ENCODE data around the gene TBCCD1. TPM values are rescaled to one million over a fixed set of nuclear protein-coding genes. Genes with fewer than 3 reads are reported as not detected.
A peak's percentile ranks its signal among the peaks of the same experiment; 100 is the strongest.

The TBCCD1 gene
- 10 to 100 TPM; 13.6 to 16.2 TPM for total RNA-seq

- Mint-ChIP-seq H3K27me3 (ENCODE audit: low read depth) (no peaks in the 10 kb centered on the region), H3K4me1 (ENCODE audit: low read depth) (peaks cover 68% of the 10 kb centered on the region), H3K36me3 (ENCODE audit: insufficient read depth in 2 of 2) (peaks cover 3 to 10% of the 10 kb centered on the region in 2 donors), H3K4me3 (peak within 1 kb of the TSS; percentile 95 to 98), H3K9me3 (no peaks in the 10 kb centered on the region), H3K27ac (peak within 1 kb of the TSS; percentile 93)
- DNase-seq (peak; percentile 94 to 99), ATAC-seq (replicated peaks in 1 of 2) (peak; percentile 70)
Measured at GRCh38 chr3:186567072-186567921, at the start of gene TBCCD1. Gene TBCCD1, minus strand, starts transcription at chr3:186567339. Its CDS starts 3,010 bp downstream, at chr3:186564329.

- Mint-ChIP-seq H3K27ac (no peak overlapping the region), H3K4me3 (peak overlapping the region; percentile 79 to 81), H3K27me3 (ENCODE audit: low read depth) (peaks cover 40% of the 10 kb centered on the region), H3K9me3 (no peaks in the 10 kb centered on the region), H3K4me1 (ENCODE audit: low read depth) (peaks cover 28% of the 10 kb centered on the region), H3K36me3 (ENCODE audit: insufficient read depth in 2 of 2) (no peaks in the 10 kb centered on the region)
- no peak for DNase-seq
- no peak for ATAC-seq (replicated peaks in 1 of 2)
Measured at GRCh38 chr3:186616299-186616617, 49.1 kb upstream of the TBCCD1 start.

- peak; percentile 24 to 33 for ATAC-seq (replicated peaks in 1 of 2)
Measured at GRCh38 chr3:186614597-186615483, 47.7 kb upstream of the TBCCD1 start.

GRCh38 chr3:186614266-186614596 is 47.1 kb upstream of the TBCCD1 start:
- Mint-ChIP-seq H3K9me3 (no peaks in the 10 kb centered on the region), H3K4me3 (peak overlapping the region; percentile 7 to 51), H3K36me3 (ENCODE audit: insufficient read depth in 2 of 2) (no peaks in the 10 kb centered on the region), H3K27me3 (ENCODE audit: low read depth) (peaks cover 40% of the 10 kb centered on the region), H3K27ac (no peak overlapping the region), H3K4me1 (ENCODE audit: low read depth) (peaks cover 28% of the 10 kb centered on the region)
- ATAC-seq (replicated peaks in 1 of 2): no peak
- no peak for DNase-seq

More at GRCh38 chr3:186614597-186615483, 47.7 kb upstream of the TBCCD1 start:
- H3K27me3 Mint-ChIP-seq (ENCODE audit: low read depth): peaks cover 40% of the 10 kb centered on the region
- peak overlapping the region; percentile 7 to 51 for H3K4me3 Mint-ChIP-seq
- H3K4me1 Mint-ChIP-seq (ENCODE audit: low read depth): peaks cover 28% of the 10 kb centered on the region
- H3K27ac Mint-ChIP-seq: no peak overlapping the region
- no peaks in the 10 kb centered on the region for H3K9me3 Mint-ChIP-seq
- peak; percentile 74 to 80 for DNase-seq
- H3K36me3 Mint-ChIP-seq (ENCODE audit: insufficient read depth in 2 of 2): no peaks in the 10 kb centered on the region

GRCh38 chr3:186613637-186614265 is 46.6 kb upstream of the TBCCD1 start:
- H3K27me3 Mint-ChIP-seq (ENCODE audit: low read depth): peaks cover 39% of the 10 kb centered on the region
- no peaks in the 10 kb centered on the region for H3K36me3 Mint-ChIP-seq (ENCODE audit: insufficient read depth in 2 of 2)
- H3K4me3 Mint-ChIP-seq: no peak overlapping the region
- DNase-seq (no peak), ATAC-seq (replicated peaks in 1 of 2) (no peak)
- H3K27ac Mint-ChIP-seq: no peak overlapping the region
- no peaks in the 10 kb centered on the region for H3K9me3 Mint-ChIP-seq
- peaks cover 28% of the 10 kb centered on the region for H3K4me1 Mint-ChIP-seq (ENCODE audit: low read depth)

GRCh38 chr3:186612721-186613636 is 45.8 kb upstream of the TBCCD1 start, which contains the start of gene AHSG:
Gene AHSG, plus strand, starts transcription at chr3:186613060. Its CDS starts 82 bp downstream, at chr3:186613142.
- Mint-ChIP-seq H3K36me3 (ENCODE audit: insufficient read depth in 2 of 2) (no peaks in the 10 kb centered on the region), H3K4me3 (no peak within 1 kb of the TSS), H3K27ac (no peak within 1 kb of the TSS), H3K27me3 (ENCODE audit: low read depth) (peaks cover 31% of the 10 kb centered on the region), H3K9me3 (no peaks in the 10 kb centered on the region), H3K4me1 (ENCODE audit: low read depth) (peaks cover 28% of the 10 kb centered on the region)
- ATAC-seq (replicated peaks in 1 of 2) (no peak), DNase-seq (no peak)

- Mint-ChIP-seq H3K36me3 (ENCODE audit: insufficient read depth in 2 of 2) (no peaks in the 10 kb centered on the region), H3K4me3 (no peak overlapping the region), H3K27me3 (ENCODE audit: low read depth) (peaks cover 22% of the 10 kb centered on the region), H3K27ac (no peak overlapping the region), H3K4me1 (ENCODE audit: low read depth) (peaks cover 21% of the 10 kb centered on the region), H3K9me3 (no peaks in the 10 kb centered on the region)
- DNase-seq: no peak
- no peak for ATAC-seq (replicated peaks in 1 of 2)
Measured at GRCh38 chr3:186612065-186612464, 44.9 kb upstream of the TBCCD1 start.

GRCh38 chr3:186609247-186609868 is 42.2 kb upstream of the TBCCD1 start:
- Mint-ChIP-seq H3K4me3 (no peak overlapping the region), H3K27ac (no peak overlapping the region), H3K27me3 (ENCODE audit: low read depth) (peaks cover 23% of the 10 kb centered on the region), H3K4me1 (ENCODE audit: low read depth) (peaks cover 3% of the 10 kb centered on the region), H3K36me3 (ENCODE audit: insufficient read depth in 2 of 2) (no peaks in the 10 kb centered on the region), H3K9me3 (no peaks in the 10 kb centered on the region)
- peak in 1 of 2 donors; percentile 24 for DNase-seq
- ATAC-seq (replicated peaks in 1 of 2): peak; percentile 47 to 50

GRCh38 chr3:186608624-186609215 is 41.6 kb upstream of the TBCCD1 start:
- DNase-seq (no peak), ATAC-seq (replicated peaks in 1 of 2) (no peak)
- no peaks in the 10 kb centered on the region for H3K4me1 Mint-ChIP-seq (ENCODE audit: low read depth)
- no peaks in the 10 kb centered on the region for H3K9me3 Mint-ChIP-seq
- no peaks in the 10 kb centered on the region for H3K36me3 Mint-ChIP-seq (ENCODE audit: insufficient read depth in 2 of 2)
- H3K27me3 Mint-ChIP-seq (ENCODE audit: low read depth): peaks cover 25% of the 10 kb centered on the region
- H3K4me3 Mint-ChIP-seq: no peak overlapping the region
- H3K27ac Mint-ChIP-seq: no peak overlapping the region

- Mint-ChIP-seq H3K4me3 (no peak overlapping the region), H3K27ac (no peak overlapping the region), H3K36me3 (ENCODE audit: insufficient read depth in 2 of 2) (no peaks in the 10 kb centered on the region), H3K9me3 (no peaks in the 10 kb centered on the region), H3K27me3 (ENCODE audit: low read depth) (peaks cover 15% of the 10 kb centered on the region), H3K4me1 (ENCODE audit: low read depth) (no peaks in the 10 kb centered on the region)
- DNase-seq: no peak
- ATAC-seq (replicated peaks in 1 of 2): no peak
Measured at GRCh38 chr3:186605561-186606545, 38.7 kb upstream of the TBCCD1 start.

- Mint-ChIP-seq H3K4me1 (ENCODE audit: low read depth) (no peaks in the 10 kb centered on the region), H3K36me3 (ENCODE audit: insufficient read depth in 2 of 2) (no peaks in the 10 kb centered on the region), H3K4me3 (no peak overlapping the region), H3K9me3 (no peaks in the 10 kb centered on the region), H3K27me3 (ENCODE audit: low read depth) (peaks cover 15% of the 10 kb centered on the region), H3K27ac (no peak overlapping the region)
- no peak for ATAC-seq (replicated peaks in 1 of 2)
- no peak for DNase-seq
Measured at GRCh38 chr3:186605078-186605477, 37.9 kb upstream of the TBCCD1 start.
